OCI-LY3 (cell line): ENCODE results near the gene AKAP4.

Experiments
- CTCF ChIP-seq: fragments of 200-600, 300-600 bp; sonication (generic); IDR thresholded peaks from 2 replicates; pipeline ENCODE4 v1.5.1; 2014; ENCODE audit warnings: antibody characterized with exemption, low read length, low read depth
- EZH2phosphoT487 ChIP-seq: fragments of 200-600 bp; shearing (Covaris generic); IDR thresholded peaks from 2 replicates; pipeline ENCODE4 v1.6.1; 2018; ENCODE audit warnings: antibody characterized with exemption, mixed run types, low read depth

GRCh38 chrX:50180073-50180940 is 20.5 kb downstream of the AKAP4 start:
- TF ChIP-seq CTCF (no peak), EZH2phosphoT487 (no peak)
